Caki2 (cell line): ENCODE data around the gene ZNF358. TPM values are rescaled to one million over a fixed set of nuclear protein-coding genes. Genes with fewer than 3 reads are reported as not detected.
A peak's percentile ranks its signal among the peaks of the same experiment; 100 is the strongest.

ENCODE experiments used
- DNase-seq: peaks from one replicate; pipeline ENCODE4 v3.0.0-alpha.2; 2015; ENCODE audit warnings: low read depth
- in situ Hi-C: cut with HindIII; loops from 2 replicates; pipeline ENCODE4 v1.10.0; 2016; ENCODE audit warnings: low sequenced_read_pairs, low pct_unique_long_range_greater_than_20kb, mixed read lengths
- total RNA-seq: library from RNA; depleted of rRNA; stranded (reverse); fragments of >200 nt; shearing (Covaris generic); gene quantifications from 2 replicates; pipeline ENCODE4 v1.2.3, GENCODE V29; 2014; ENCODE audit warnings: low replicate concordance

The ZNF358 gene
- total RNA-seq, 1 experiment from 2014 or later, result 22.9 TPM

DNA sequence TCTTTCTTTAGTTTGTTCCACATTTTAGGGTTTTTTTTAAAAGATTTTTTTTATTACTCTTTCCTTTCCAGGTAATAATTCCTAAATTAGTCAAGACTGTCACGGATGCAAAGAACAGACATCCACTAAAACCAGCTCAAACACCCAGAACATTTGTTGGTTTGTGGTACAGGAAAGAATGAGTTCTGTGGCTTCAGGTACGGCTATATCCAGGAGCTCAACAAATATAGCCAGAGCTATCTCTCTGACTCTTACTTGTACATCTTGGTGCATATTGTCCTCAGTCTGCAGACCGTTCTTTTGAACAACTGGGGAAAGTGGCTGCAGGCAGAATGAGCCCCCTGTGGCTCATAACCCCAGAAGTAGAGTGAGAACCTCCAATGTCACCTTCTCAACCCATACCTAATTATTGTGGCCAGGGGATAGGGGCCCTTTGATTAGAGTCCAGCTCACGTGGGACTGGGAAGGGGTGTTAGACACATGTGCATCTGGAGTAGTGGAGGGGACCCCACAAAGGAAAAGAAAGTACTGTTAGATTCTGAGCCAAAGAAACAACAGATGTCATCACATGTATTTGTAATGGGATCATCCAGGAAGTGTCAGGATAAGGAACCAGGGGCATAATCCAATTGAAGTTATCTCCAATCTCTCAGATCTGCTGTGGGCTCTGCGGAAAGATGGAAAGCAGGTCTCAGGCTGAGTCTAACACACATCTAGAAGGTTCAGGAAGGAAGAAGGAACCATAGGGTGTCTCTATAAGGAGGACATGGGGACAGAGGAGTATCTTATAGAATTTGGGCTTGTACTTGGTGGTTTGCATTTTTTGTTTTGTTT, 1.9 kb upstream of the ZNF358 start:
- in situ Hi-C loops, result no loop called here
- DNase-seq, result no peak

DNA sequence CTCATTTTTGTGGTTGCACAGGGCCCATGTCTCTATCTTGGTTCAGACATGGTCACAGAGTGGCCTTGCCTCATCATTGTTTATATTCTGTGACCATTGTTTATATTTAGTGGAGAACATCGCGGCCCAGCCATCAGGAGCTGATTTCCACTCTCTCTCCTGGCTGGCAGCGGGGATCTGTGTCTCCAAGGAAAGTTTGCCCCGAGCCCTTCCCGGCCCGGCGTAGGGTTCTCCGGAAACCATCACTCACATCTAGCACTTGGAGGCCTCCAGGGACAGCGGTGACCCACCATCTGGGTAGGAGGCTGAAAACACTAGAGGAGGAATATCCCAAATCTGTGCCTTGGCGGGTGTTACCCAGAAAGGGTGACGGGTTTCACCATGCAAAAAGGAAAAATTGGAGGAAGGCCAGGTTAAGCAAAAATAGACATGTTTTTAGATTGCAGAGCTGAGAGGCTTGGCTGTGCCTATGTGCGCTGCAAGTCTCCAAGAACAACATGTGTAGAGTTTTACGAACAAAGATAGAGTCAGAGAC, 726 bp upstream of the ZNF358 start:
- DNase-seq, result no peak
- in situ Hi-C loops, result no loop called here

DNA sequence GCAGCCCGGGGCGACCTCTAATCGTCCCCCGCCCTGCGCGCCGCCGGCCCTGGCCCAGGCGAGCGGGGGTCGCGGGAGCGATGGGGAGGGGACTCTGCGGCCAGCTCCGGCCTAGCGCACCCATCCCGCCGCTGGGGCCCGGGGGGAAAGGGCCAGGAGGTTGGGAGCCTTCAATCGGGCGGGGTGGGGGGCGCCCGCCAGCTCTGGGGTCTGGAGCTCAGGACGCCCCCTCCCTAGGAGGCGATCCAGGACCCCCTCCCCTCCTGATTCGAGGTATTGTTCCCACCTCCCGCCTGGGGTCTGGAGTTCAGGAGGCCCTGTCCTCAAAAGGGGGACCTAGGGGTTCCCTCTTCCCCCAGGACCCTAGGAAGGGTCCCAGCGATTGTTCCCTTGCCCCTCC, 430 bp downstream of the ZNF358 start:
- in situ Hi-C loops, result no loop called here
- DNase-seq, result no peak

DNA sequence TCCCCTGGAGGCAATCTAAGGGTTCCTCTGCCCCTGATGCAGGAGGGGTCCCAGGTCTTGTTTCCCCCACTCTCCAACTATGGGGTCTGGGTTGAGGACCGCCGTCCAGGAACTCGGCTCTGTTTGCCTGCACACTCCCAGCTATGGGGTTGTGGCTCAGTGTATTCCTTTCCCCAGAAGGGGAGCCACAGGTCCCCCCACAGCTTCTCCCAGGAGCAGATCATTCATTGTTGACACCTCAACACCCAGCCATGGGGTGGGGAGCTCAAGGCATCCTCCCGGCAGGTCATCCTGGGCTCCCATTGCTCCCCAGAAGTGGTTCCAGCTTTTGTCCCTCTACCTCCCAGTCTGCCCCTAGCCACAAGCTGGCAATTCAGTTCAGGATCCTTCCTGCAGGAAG, 975 bp downstream of the ZNF358 start:
- in situ Hi-C loops, result no loop called here
- DNase-seq, result no peak

DNA sequence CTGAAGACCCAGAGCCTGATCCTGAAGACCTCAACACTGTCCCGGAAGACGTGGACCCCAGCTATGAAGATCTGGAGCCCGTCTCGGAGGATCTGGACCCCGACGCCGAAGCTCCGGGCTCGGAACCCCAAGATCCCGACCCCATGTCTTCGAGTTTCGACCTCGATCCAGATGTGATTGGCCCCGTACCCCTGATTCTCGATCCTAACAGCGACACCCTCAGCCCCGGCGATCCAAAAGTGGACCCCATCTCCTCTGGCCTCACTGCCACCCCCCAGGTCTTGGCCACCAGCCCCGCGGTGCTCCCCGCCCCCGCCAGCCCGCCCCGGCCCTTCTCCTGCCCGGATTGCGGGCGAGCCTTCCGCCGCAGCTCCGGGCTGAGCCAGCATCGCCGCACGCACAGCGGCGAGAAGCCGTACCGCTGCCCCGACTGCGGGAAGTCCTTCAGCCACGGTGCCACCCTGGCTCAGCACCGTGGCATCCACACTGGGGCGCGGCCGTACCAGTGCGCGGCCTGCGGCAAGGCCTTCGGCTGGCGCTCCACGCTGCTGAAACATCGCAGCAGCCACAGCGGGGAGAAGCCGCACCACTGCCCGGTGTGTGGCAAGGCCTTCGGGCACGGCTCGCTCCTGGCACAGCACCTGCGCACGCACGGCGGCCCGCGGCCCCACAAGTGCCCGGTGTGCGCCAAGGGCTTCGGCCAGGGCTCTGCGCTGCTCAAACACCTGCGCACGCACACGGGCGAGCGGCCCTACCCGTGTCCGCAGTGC, 3.6 kb downstream of the ZNF358 start:
- in situ Hi-C loops, result no loop called here
- no peak for DNase-seq

DNA sequence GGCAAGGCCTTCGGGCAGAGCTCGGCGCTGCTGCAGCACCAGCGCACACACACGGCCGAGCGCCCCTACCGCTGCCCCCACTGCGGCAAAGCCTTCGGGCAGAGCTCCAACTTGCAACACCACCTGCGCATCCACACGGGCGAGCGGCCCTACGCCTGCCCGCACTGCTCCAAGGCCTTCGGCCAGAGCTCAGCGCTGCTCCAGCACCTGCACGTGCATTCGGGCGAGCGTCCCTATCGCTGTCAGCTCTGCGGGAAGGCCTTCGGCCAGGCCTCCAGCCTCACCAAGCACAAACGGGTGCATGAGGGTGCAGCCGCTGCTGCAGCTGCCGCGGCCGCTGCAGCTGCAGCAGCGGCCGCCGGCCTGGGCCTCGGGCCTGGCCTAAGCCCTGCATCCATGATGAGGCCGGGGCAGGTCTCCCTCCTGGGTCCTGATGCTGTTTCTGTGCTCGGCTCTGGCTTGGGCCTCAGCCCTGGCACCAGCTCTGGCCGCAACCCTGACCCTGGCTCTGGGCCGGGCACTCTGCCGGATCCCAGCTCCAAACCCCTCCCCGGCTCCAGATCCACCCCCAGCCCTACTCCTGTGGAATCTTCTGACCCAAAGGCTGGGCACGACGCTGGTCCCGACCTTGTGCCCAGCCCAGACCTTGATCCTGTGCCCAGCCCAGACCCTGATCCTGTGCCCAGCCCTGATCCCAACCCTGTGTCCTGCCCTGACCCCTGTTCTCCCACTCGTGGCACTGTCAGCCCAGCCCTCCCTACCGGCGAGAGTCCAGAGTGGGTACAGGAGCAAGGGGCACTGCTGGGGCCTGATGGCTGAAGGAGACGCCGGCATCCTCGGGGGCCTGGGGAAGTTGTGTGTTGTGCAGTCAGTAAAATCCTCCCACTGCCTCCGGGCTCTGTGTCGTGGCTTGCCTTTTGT, 4.5 kb downstream of the ZNF358 start:
- DNase-seq, result no peak
- in situ Hi-C loops, result no loop called here

DNA sequence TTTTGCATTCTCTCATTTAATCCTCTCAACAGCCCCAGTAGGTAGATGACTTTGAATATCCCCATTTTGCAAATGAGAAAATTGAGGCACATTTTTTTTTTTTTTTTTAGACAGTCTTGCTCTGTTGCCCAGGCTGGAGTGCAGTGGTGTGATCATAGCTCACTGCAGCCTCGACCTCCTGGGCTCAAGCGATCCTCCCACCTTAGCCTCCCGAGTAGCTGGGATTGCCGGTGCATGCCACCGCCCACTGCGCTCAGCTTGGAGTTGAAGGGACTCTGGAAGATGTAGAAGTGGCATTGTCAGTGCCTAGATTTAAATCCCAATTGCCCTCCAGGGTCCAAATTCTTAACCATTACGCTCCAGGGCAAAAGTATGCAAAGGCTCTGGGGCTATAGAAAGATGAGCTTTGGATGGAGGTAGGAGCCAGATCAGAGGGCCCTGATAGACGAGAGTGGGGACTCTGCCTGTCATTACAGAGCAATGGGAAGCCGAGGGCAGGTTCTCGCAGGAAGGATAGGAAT, 5.7 kb downstream of the ZNF358 start:
- DNase-seq, result no peak
- in situ Hi-C loops, result no loop called here

DNA sequence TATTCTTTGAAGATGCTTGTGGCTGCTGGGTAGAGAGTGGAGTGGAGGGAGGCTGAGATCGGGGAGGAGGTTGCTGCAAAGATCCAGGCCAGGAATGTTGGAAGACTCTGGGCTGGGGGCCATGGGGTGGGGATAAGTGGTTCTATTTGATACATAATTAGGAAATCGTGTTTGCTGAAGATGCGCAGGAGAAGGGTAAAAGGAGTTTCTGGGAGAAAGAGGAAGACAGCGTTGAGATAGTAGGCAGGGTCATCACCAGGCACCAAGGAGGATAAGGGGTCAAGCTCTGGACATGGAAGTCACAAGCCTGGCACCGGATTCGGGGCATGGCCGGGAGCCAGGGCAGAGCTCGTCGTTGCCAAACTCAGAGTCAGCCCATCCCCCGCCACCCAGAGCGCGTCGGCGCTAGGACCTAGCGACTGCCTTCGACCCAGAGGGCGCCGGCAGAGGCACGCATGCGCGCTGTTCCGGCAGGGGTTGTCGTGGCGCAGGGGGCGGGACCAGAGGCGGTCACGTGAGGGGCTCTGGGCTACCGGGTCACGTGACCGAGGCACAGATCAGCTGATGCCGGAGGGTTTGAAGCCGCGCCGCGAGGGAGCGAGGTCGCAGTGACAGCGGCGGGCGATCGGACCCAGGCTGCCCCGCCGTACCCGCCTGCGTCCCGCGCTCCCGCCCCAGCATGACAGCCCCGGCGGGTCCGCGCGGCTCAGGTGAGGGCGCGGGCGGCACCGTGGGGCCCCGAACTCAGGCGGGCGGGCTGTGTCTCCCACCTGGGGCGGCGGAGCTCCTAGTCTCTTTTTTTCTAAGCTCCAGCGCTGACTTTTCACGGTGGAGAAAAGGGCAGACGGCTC, 6.4 kb downstream of the ZNF358 start, which contains the start of gene MCOLN1:
TSS of gene MCOLN1 (plus strand) at position 553 of the 851 bp plus-strand sequence. CDS start at position 680, 127 bp downstream.
- DNase-seq, result peak; percentile 82
- in situ Hi-C loops, result no loop called here

DNA sequence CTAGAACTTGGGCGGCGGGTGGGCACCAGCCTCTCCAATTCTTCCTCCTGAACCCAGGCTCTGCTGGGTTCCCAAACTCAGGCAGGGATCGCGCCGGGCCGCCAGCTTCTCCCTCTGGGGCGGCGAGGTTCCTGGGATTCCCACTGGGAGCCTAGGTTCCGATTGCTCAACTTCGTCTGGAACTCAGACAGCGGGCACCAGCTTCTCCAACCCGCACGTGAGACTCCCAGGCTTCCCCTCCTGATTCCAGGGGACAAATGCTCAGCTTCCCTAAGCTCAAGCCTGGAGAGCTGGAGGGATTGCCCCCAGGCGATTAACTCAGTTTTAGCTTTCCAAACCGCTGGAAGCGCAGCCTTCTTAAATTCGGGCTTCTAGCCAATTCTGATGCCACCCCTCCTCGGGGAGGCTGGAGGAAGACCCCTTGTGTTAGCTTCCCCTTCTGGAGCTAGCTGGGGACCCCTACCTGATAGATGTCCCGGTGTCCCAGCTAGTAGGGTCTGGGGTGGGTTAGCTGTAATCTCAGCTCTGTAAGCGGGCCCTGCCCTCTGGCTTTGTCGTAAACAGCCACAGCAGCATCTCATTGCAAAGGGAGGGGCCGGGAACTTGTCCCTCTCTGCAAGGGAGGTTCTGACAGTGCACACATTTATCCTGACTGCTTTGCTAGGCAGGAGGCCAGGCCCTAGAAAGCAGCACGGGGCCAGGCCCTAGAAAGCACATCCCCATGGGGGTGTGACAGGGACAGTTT, 7.2 kb downstream of the ZNF358 start:
- in situ Hi-C loops, result no loop called here
- DNase-seq, result no peak

DNA sequence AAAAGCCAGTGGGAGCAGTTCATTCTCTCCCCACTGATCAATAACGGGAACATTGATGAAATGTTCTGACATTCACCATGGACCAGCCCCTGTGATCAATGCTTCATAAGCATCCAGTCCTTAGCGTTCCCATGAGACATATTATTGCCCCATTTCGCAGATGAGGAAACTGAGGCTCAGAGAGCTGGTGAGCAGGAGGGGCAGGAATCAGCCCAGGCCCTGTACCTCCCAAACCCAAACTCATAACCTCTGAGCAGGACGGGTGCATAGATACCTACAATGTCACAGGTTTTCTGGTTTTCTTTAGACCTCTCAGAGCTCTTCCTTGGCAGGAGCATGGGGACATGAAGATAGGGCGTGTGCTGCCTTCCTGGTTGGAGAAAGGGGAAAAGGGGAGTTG, 8.6 kb downstream of the ZNF358 start:
- no peak for DNase-seq
- in situ Hi-C loops, result no loop called here

DNA sequence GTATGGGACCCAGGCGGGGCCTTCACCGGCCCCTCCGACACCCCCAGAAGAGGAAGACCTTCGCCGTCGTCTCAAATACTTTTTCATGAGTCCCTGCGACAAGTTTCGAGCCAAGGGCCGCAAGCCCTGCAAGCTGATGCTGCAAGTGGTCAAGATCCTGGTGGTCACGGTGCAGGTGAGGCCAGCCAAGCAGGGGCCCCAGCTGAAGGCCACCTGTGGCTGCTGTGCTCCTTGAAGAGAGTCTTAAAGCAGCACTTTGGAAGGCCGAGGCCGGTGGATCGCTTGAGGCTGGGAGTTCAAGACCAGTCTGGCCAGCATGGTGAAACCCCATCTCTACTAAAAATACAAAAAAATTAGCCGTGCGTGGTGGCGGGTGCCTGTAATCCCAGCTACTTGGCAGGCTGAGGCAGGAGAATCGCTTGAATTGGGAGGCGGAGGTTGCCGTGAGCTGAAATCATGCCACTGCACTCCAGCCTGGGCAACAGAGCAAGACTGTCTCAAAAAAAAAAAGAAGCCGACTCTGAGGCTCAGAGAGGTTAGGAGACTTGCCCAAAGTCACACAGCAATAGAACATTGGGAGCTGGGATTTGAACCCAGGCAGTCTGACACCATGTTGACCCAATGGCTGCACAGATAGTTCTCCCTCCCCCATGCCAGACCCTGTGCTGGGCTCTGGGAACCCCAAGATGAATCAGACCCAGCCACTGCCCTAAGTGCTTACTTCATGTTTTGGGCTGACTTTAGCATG, 9.3 kb downstream of the ZNF358 start:
- in situ Hi-C loops, result no loop called here
- DNase-seq, result no peak

DNA sequence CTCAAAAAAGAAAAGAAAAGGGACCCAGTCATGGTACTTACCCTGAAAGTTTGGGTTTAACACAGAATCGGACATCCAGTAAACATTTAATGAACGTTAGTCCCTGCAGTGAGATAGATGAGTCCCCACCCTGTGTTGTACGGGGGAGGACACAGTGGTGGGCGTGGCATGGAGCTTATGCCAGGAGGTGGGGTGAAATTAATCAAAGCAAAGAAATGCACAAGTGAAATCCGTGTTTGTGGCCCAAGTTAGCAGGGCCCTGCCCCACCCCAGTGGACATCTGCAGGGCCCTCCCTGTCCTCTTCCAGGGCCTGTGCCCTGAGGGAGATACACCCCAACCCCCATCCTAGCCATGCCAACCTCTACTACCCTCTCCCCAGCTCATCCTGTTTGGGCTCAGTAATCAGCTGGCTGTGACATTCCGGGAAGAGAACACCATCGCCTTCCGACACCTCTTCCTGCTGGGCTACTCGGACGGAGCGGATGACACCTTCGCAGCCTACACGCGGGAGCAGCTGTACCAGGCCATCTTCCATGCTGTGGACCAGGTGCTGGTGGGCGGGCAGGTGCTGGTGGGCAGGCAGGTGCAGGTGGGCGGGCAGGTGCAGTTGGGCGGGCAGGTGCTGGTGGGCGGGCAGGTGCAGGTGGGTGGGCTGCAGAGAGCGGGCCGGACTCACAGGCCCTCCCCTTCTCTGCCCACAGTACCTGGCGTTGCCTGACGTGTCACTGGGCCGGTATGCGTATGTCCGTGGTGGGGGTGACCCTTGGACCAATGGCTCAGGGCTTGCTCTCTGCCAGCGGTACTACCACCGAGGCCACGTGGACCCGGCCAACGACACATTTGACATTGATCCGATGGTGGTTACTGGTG, 10.4 kb downstream of the ZNF358 start:
- DNase-seq, result no peak
- in situ Hi-C loops, result no loop called here

DNA sequence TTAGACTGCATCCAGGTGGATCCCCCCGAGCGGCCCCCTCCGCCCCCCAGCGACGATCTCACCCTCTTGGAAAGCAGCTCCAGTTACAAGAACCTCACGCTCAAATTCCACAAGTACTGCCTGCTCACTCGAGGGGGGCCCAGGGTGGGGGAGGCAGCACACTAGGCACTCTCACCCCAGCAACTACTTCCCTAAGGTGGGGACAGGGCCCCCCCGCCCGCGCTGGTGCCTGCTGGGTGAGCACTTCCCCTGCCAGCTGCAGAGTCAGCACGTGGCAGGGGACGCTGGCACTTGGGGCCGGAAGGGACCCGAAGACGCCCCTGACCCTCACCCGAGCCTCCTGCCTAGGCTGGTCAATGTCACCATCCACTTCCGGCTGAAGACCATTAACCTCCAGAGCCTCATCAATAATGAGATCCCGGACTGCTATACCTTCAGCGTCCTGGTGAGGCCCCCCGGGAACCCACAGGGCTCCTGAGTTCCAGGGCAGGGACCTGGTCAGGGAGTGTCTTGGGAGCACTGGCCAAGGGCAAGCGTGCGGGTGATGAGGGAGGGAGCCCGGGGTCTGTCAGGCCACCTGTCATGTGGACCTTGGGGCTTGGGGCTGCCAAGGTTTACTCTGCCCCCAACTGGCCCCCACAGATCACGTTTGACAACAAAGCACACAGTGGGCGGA, 11.8 kb downstream of the ZNF358 start:
- in situ Hi-C loops, result no loop called here
- DNase-seq, result no peak

DNA sequence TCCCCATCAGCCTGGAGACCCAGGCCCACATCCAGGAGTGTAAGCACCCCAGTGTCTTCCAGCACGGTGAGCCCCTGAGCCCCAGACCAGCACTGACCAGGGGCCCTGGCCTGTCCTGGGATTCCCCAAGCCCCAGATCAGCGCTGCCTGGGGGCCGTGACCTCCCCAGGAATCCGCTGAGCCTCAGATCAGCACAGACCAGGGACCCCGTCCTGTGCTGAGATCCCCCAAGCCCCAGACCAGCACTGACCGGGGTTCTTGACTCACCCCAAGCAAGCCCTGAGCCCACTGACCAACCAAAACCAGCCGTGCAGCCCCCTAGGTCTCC, 12.3 kb downstream of the ZNF358 start:
- DNase-seq, result no peak
- in situ Hi-C loops, result no loop called here
